SK-N-MC (cell line): ENCODE measurements around the gene AGMO.

Experiments
- EZH2 ChIP-seq: fragments of 200-600 bp; sonication (generic); IDR thresholded peaks from one replicate; pipeline ENCODE4 v1.6.1; 2017; ENCODE audit warnings: antibody characterized with exemption
- POLR2AphosphoS5 ChIP-seq: IDR thresholded peaks from 2 replicates; pipeline ENCODE4 v1.6.1; 2012; ENCODE audit warnings: mild to moderate bottlenecking, low read depth, low read length, borderline replicate concordance

GRCh38 chr7:15560968-15561367 is 847 bp downstream of the AGMO start:
- TF ChIP-seq EZH2: no peak
- TF ChIP-seq POLR2AphosphoS5: no peak
